ENCODE data around the gene HPCA. TPM values are rescaled to one million over a fixed set of nuclear protein-coding genes. Genes with fewer than 3 reads are reported as not detected.

The HPCA gene
- polyA plus RNA-seq, 1 donor (not counting 4 experiments of a cell fraction or from before 2014, with no cell fraction given) = not detected

GRCh38 chr1:32883338-32884031 lies 2.8 kb upstream of the HPCA start:
- FAIRE-seq (no peak), DNase-seq (ENCODE audit: low read depth, low spot score) (no peak)
- Histone ChIP-seq H3K4me1 (ENCODE audit: control insufficient read depth, extremely low read depth, insufficient read depth, low read length) (no peaks in the 10 kb centered on the region), H3K79me2 (ENCODE audit: control insufficient read depth, insufficient read depth, low read length) (no peaks in the 10 kb centered on the region), H3K27me3 (ENCODE audit: control insufficient read depth, extremely low read depth, insufficient read depth, low read length) (peaks cover 38% of the 10 kb centered on the region), H4K20me1 (ENCODE audit: control insufficient read depth, extremely low read depth, insufficient read depth, low read length) (peaks cover 4% of the 10 kb centered on the region), H3K9me1 (ENCODE audit: control insufficient read depth, extremely low read depth, insufficient read depth, low read length) (no peaks in the 10 kb centered on the region), H2AFZ (ENCODE audit: control insufficient read depth, low read length) (no peak overlapping the region), H3K9me3 (ENCODE audit: control insufficient read depth, low read depth, low read length) (no peaks in the 10 kb centered on the region), H3K36me3 (ENCODE audit: control insufficient read depth in 2 of 2, extremely low read depth in 1 of 2, insufficient read depth in 2 of 2, low read length in 2 of 2) (no peaks in the 10 kb centered on the region), H3K4me2 (ENCODE audit: control insufficient read depth, extremely low read depth, insufficient read depth, low read depth, low read length) (no peak overlapping the region), H3K9ac (ENCODE audit: control insufficient read depth, extremely low read depth, insufficient read depth, low read length) (no peak overlapping the region), H3K27ac (ENCODE audit: control insufficient read depth, insufficient read depth, low read length) (no peak overlapping the region), H3K4me3 (ENCODE audit: control insufficient read depth in 2 of 3, extremely low read depth in 1 of 3, insufficient read depth in 2 of 3, low read depth in 1 of 3, low read length in 3 of 3) (no peak overlapping the region)
- TF ChIP-seq EZH2 (IDR thresholded peaks at IDR 0.05; ENCODE audit: low read length) = no peak
- no peak for TF ChIP-seq CTCF (optimal IDR thresholded peaks at IDR 0.05 in 1 of 3, IDR thresholded peaks at IDR 0.05 in 1 of 3, conservative IDR thresholded peaks at IDR 0.05 in 1 of 3; ENCODE audit: extremely low read depth in 1 of 3, insufficient read depth in 2 of 3, low read length in 3 of 3)
- dilution Hi-C loops (cut with MboI; ENCODE audit: extremely low pct_ligation_motif_present, low sequenced_read_pairs) = no loop called here

- no peak overlapping the region for H2AFZ ChIP-seq (ENCODE audit: control insufficient read depth, low read length)
- H3K4me2 ChIP-seq (ENCODE audit: control insufficient read depth, extremely low read depth, insufficient read depth, low read depth, low read length) = no peak overlapping the region
- dilution Hi-C loops (cut with MboI; ENCODE audit: extremely low pct_ligation_motif_present, low sequenced_read_pairs) = no loop called here
- TF ChIP-seq EZH2 (IDR thresholded peaks at IDR 0.05; ENCODE audit: low read length) = no peak
- no peak for TF ChIP-seq CTCF (optimal IDR thresholded peaks at IDR 0.05 in 1 of 3, IDR thresholded peaks at IDR 0.05 in 1 of 3, conservative IDR thresholded peaks at IDR 0.05 in 1 of 3; ENCODE audit: extremely low read depth in 1 of 3, insufficient read depth in 2 of 3, low read length in 3 of 3)
- H3K36me3 ChIP-seq (ENCODE audit: control insufficient read depth in 2 of 2, extremely low read depth in 1 of 2, insufficient read depth in 2 of 2, low read length in 2 of 2) = no peaks in the 10 kb centered on the region
- H3K9me1 ChIP-seq (ENCODE audit: control insufficient read depth, extremely low read depth, insufficient read depth, low read length) = no peaks in the 10 kb centered on the region
- peaks cover 38% of the 10 kb centered on the region for H3K27me3 ChIP-seq (ENCODE audit: control insufficient read depth, extremely low read depth, insufficient read depth, low read length)
- no peaks in the 10 kb centered on the region for H3K4me1 ChIP-seq (ENCODE audit: control insufficient read depth, extremely low read depth, insufficient read depth, low read length)
- FAIRE-seq (no peak), DNase-seq (ENCODE audit: low read depth, low spot score) (no peak)
- H4K20me1 ChIP-seq (ENCODE audit: control insufficient read depth, extremely low read depth, insufficient read depth, low read length) = peaks cover 4% of the 10 kb centered on the region
- H3K79me2 ChIP-seq (ENCODE audit: control insufficient read depth, insufficient read depth, low read length) = no peaks in the 10 kb centered on the region
- H3K9me3 ChIP-seq (ENCODE audit: control insufficient read depth, low read depth, low read length) = no peaks in the 10 kb centered on the region
- no peak overlapping the region for H3K4me3 ChIP-seq (ENCODE audit: control insufficient read depth in 2 of 3, extremely low read depth in 1 of 3, insufficient read depth in 2 of 3, low read depth in 1 of 3, low read length in 3 of 3)
- H3K9ac ChIP-seq (ENCODE audit: control insufficient read depth, extremely low read depth, insufficient read depth, low read length) = no peak overlapping the region
- no peak overlapping the region for H3K27ac ChIP-seq (ENCODE audit: control insufficient read depth, insufficient read depth, low read length)
Measured at GRCh38 chr1:32884032-32884372, 2.3 kb upstream of the HPCA start.
